ENCODE measurements around the gene NR6A1.

Gene NR6A1

GRCh38 chr9:124503713-124504529 is 267.2 kb downstream of the NR6A1 start:
- no peak overlapping the region for H3K27ac ChIP-seq
- TF ChIP-seq ZFX (IDR thresholded peaks at IDR 0.05; ENCODE audit: borderline replicate concordance): no peak
- no peak for TF ChIP-seq CTCF (IDR thresholded peaks at IDR 0.05)

GRCh38 chr9:124502711-124503702 is 268.1 kb downstream of the NR6A1 start:
- no peak overlapping the region for H3K27ac ChIP-seq
- no peak for TF ChIP-seq ZFX (IDR thresholded peaks at IDR 0.05; ENCODE audit: borderline replicate concordance)
- TF ChIP-seq CTCF (IDR thresholded peaks at IDR 0.05): no peak

- H3K27ac ChIP-seq: no peak overlapping the region
- TF ChIP-seq CTCF (IDR thresholded peaks at IDR 0.05) (no peak), ZFX (IDR thresholded peaks at IDR 0.05; ENCODE audit: borderline replicate concordance) (no peak)
Observed at GRCh38 chr9:124501771-124502320, 269.3 kb downstream of the NR6A1 start.

GRCh38 chr9:124500796-124501611 is 270.1 kb downstream of the NR6A1 start:
- TF ChIP-seq ZFX (IDR thresholded peaks at IDR 0.05; ENCODE audit: borderline replicate concordance) (no peak), CTCF (IDR thresholded peaks at IDR 0.05) (no peak)
- H3K27ac ChIP-seq: no peak overlapping the region

- H3K27ac ChIP-seq: no peak overlapping the region
- TF ChIP-seq CTCF (IDR thresholded peaks at IDR 0.05) (no peak), ZFX (IDR thresholded peaks at IDR 0.05; ENCODE audit: borderline replicate concordance) (no peak)
Observed at GRCh38 chr9:124500028-124500795, 270.9 kb downstream of the NR6A1 start.

GRCh38 chr9:124499216-124499615 is 271.9 kb downstream of the NR6A1 start:
- H3K27ac ChIP-seq: no peak overlapping the region
- TF ChIP-seq ZFX (IDR thresholded peaks at IDR 0.05; ENCODE audit: borderline replicate concordance): no peak
- TF ChIP-seq CTCF (IDR thresholded peaks at IDR 0.05): no peak

All from 22Rv1 (cell line).